IMR-90 (cell line): ENCODE results near the gene CBR1.
"Not testable (repeated sequence)": the region's sequence is repeated elsewhere in the genome, so short reads cannot be mapped to it uniquely, and the experiment has no call there.

Experiments used
- BHLHE40 ChIP-seq: fragments of 150-350 bp; IDR thresholded peaks from 2 replicates; pipeline ENCODE4 v1.6.1; 2016; ENCODE audit warnings: mild to moderate bottlenecking, low read depth, low read length
- CTCF ChIP-seq: conservative IDR thresholded peaks from 2 replicates; pipeline ENCODE4 v1.5.1; 2012; ENCODE audit warnings: mild to moderate bottlenecking, low read depth, low read length, improper control_type of control experiment
- ELK1 ChIP-seq: fragments of 150-350 bp; IDR thresholded peaks from 2 replicates; pipeline ENCODE4 v1.6.1; 2016; ENCODE audit warnings: low read depth, mild to moderate bottlenecking, low read length, moderate library complexity, borderline replicate concordance
- FOS ChIP-seq: fragments of 150-350 bp; IDR thresholded peaks from 2 replicates; pipeline ENCODE4 v1.6.1; 2016; ENCODE audit warnings: low read depth, low read length
- MAFK ChIP-seq: IDR thresholded peaks from 2 replicates; pipeline ENCODE4 v1.6.1; 2012; ENCODE audit warnings: low read depth, low read length, improper control_type of control experiment
- MAZ ChIP-seq: IDR thresholded peaks from 2 replicates; pipeline ENCODE4 v1.6.1; 2012; ENCODE audit warnings: low read depth, mild to moderate bottlenecking, low read length, improper control_type of control experiment, moderate library complexity, borderline replicate concordance
- MXI1 ChIP-seq: IDR thresholded peaks from 2 replicates; pipeline ENCODE4 v1.6.1; 2012; ENCODE audit warnings: low read depth, mild to moderate bottlenecking, low read length, moderate library complexity, borderline replicate concordance
- POLR2A ChIP-seq: IDR thresholded peaks from 2 replicates; pipeline ENCODE4 v1.6.1; 2012; ENCODE audit warnings: mild to moderate bottlenecking, low read depth, low read length
- RAD21 ChIP-seq: IDR thresholded peaks from 2 replicates; pipeline ENCODE4 v1.6.1; 2012; ENCODE audit warnings: low read length, improper control_type of control experiment
- RFX5 ChIP-seq: IDR thresholded peaks from 2 replicates; pipeline ENCODE4 v1.8.0; 2012; ENCODE audit warnings: low read depth, mild to moderate bottlenecking, low read length, moderate library complexity
- SMC3 ChIP-seq: fragments of 150-350 bp; IDR thresholded peaks from 2 replicates; pipeline ENCODE4 v1.6.1; 2016; ENCODE audit warnings: low read depth, mild to moderate bottlenecking, antibody characterized with exemption, low read length, moderate library complexity
- USF2 ChIP-seq: fragments of 150-350 bp; IDR thresholded peaks from 2 replicates; pipeline ENCODE4 v1.6.1; 2017; ENCODE audit warnings: mild to moderate bottlenecking, antibody characterized with exemption, low read length, low read depth

GRCh38 chr21:36073911-36074310 is 4.1 kb downstream of the CBR1 start:
- TF ChIP-seq RAD21, CTCF, BHLHE40, USF2, POLR2A, RFX5, MAZ, ELK1, SMC3, MAFK, FOS, MXI1: not testable (repeated sequence)
